ENCODE data around the gene TRIO.

The TRIO gene

DNA sequence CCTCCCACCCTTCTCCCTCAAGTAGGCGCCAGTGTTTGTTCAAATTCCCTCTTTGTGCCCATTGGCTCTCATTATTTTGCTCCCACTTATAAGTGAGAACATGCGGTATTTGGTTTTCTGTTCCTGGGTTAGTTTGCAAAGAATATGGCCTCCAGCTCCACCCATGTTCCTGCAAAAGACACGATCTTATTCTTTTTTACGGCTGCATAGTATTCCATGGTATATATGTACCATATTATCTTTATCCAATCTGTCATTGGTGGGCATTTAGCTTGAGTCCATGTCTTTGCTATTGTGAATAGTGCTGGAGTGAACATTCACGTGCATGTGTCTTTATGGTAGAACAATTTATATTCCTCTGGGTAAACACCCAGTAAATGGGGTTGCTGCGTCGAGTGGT, 375.5 kb downstream of the TRIO start:
- Histone ChIP-seq H3K9me3 (ENCODE audit: insufficient read depth, low read length) (peaks cover 7% of the 10 kb centered on the region; the same call in 1 of the 2 replicates), H3K4me2 (ENCODE audit: low read depth, low read length, poor library complexity, severe bottlenecking) (no peak overlapping the region), H3K4me3 (ENCODE audit: insufficient read depth, low read length, poor library complexity, severe bottlenecking) (no peak overlapping the region), H3K79me2 (ENCODE audit: insufficient read depth, low read length) (no peaks in the 10 kb centered on the region), H3K9me2 (replicated peaks; ENCODE audit: insufficient read depth, low read length) (no peaks in the 10 kb centered on the region), H3K9ac (ENCODE audit: low read length) (no peak overlapping the region), H3F3A (ENCODE audit: insufficient read depth) (no peaks in the 10 kb centered on the region), H3K27ac (ENCODE audit: low read depth, low read length) (no peak overlapping the region), H2AFZ (ENCODE audit: low read depth, low read length, severe bottlenecking) (no peak overlapping the region), H4K20me1 (ENCODE audit: low read depth, low read length) (no peaks in the 10 kb centered on the region), H3K27me3 (ENCODE audit: low read length) (no peaks in the 10 kb centered on the region), H3K36me3 (ENCODE audit: low read length) (no peaks in the 10 kb centered on the region)
- TF ChIP-seq EZH2phosphoT487 (conservative IDR thresholded peaks at IDR 0.05; ENCODE audit: low read length) (no peak), CTCF (IDR thresholded peaks at IDR 0.05; ENCODE audit: insufficient read depth, low read length, poor library complexity, severe bottlenecking) (no peak)

GRCh38 chr5:14521748-14522147, 378.6 kb downstream of the TRIO start:
- H3K9ac ChIP-seq (ENCODE audit: low read length): no peak overlapping the region
- no peak overlapping the region for H2AFZ ChIP-seq (ENCODE audit: low read depth, low read length, severe bottlenecking)
- H3K4me3 ChIP-seq (ENCODE audit: insufficient read depth, low read length, poor library complexity, severe bottlenecking): no peak overlapping the region
- no peaks in the 10 kb centered on the region for H3K36me3 ChIP-seq (ENCODE audit: low read length)
- H3K79me2 ChIP-seq (ENCODE audit: insufficient read depth, low read length): no peaks in the 10 kb centered on the region
- no peaks in the 10 kb centered on the region for H3K27me3 ChIP-seq (ENCODE audit: low read length)
- H3K27ac ChIP-seq (ENCODE audit: low read depth, low read length): no peak overlapping the region
- H3K9me2 ChIP-seq (replicated peaks; ENCODE audit: insufficient read depth, low read length): no peaks in the 10 kb centered on the region
- no peaks in the 10 kb centered on the region for H3F3A ChIP-seq (ENCODE audit: insufficient read depth)
- H4K20me1 ChIP-seq (ENCODE audit: low read depth, low read length): no peaks in the 10 kb centered on the region
- no peak overlapping the region for H3K4me2 ChIP-seq (ENCODE audit: low read depth, low read length, poor library complexity, severe bottlenecking)
- TF ChIP-seq CTCF (IDR thresholded peaks at IDR 0.05; ENCODE audit: insufficient read depth, low read length, poor library complexity, severe bottlenecking) (no peak), EZH2phosphoT487 (conservative IDR thresholded peaks at IDR 0.05; ENCODE audit: low read length) (no peak)
- no peaks in the 10 kb centered on the region for H3K9me3 ChIP-seq (ENCODE audit: insufficient read depth, low read length)

GRCh38 chr5:14522721-14523120, 379.6 kb downstream of the TRIO start:
- H3K4me2 ChIP-seq (ENCODE audit: low read depth, low read length, poor library complexity, severe bottlenecking): no peak overlapping the region
- H3K27ac ChIP-seq (ENCODE audit: low read depth, low read length): no peak overlapping the region
- TF ChIP-seq EZH2phosphoT487 (conservative IDR thresholded peaks at IDR 0.05; ENCODE audit: low read length) (no peak), CTCF (IDR thresholded peaks at IDR 0.05; ENCODE audit: insufficient read depth, low read length, poor library complexity, severe bottlenecking) (no peak)
- H3K9me2 ChIP-seq (replicated peaks; ENCODE audit: insufficient read depth, low read length): no peaks in the 10 kb centered on the region
- H3K36me3 ChIP-seq (ENCODE audit: low read length): no peaks in the 10 kb centered on the region
- no peaks in the 10 kb centered on the region for H3K9me3 ChIP-seq (ENCODE audit: insufficient read depth, low read length)
- no peaks in the 10 kb centered on the region for H3F3A ChIP-seq (ENCODE audit: insufficient read depth)
- H3K79me2 ChIP-seq (ENCODE audit: insufficient read depth, low read length): no peaks in the 10 kb centered on the region
- no peak overlapping the region for H3K4me3 ChIP-seq (ENCODE audit: insufficient read depth, low read length, poor library complexity, severe bottlenecking)
- H3K27me3 ChIP-seq (ENCODE audit: low read length): no peaks in the 10 kb centered on the region
- no peaks in the 10 kb centered on the region for H4K20me1 ChIP-seq (ENCODE audit: low read depth, low read length)
- no peak overlapping the region for H2AFZ ChIP-seq (ENCODE audit: low read depth, low read length, severe bottlenecking)
- no peak overlapping the region for H3K9ac ChIP-seq (ENCODE audit: low read length)
